ENCODE data around the gene IQCH.

GRCh38 chr15:67400890-67401289 lies 146.3 kb downstream of the IQCH start:
- TF ChIP-seq EZH2 (IDR thresholded peaks at IDR 0.05) (no peak), POLR2AphosphoS5 (IDR thresholded peaks at IDR 0.05; ENCODE audit: borderline replicate concordance, low read depth, low read length) (no peak)
